ENCODE results near the gene PCNA. TPM values are rescaled to one million over a fixed set of nuclear protein-coding genes. Genes with fewer than 3 reads are reported as not detected.

PCNA gene
- polyA plus RNA-seq (2012; ENCODE audit: insufficient read depth, insufficient read length, low read depth): 74.6 TPM

DNA sequence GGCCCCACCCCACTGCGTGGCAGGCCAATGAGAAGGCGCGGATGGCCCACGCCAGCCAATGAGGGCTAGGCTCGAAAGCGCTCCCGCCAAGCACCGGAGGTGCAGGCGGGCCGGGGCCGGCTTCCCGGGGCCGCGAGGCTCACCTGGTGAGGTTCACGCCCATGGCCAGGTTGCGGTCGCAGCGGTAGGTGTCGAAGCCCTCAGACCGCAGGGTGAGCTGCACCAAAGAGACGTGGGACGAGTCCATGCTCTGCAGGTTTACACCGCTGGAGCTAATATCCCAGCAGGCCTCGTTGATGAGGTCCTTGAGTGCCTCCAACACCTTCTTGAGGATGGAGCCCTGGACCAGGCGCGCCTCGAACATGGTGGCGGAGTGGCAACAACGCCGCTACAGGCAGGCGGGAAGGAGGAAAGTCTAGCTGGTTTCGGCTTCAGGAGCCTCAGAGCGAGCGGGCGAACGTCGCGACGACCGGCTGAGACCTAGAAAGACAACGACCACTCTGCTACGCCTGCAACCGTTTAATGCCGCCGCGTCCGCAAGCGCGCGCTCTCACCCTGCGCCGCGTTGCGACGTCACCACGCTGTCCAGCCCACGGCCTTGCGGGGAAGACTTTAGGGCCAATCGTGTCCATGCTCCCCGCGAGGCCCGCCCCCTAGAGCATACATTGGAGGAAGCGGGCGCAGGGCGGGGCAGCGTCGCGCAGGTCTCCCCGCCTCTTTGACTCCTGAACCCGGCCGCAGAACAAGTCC, at the start of gene PCNA:
Gene PCNA, minus strand, starts transcription at position 524 of the 750 bp plus-strand sequence. Its CDS starts 160 bp downstream, at position 364.
- Histone ChIP-seq H3K4me1 (peaks cover 3% of the 10 kb centered on the region; the same call in 1 of the 2 replicates), H3K27me3 (no peaks in the 10 kb centered on the region), H3K9me3 (no peaks in the 10 kb centered on the region), H3K36me3 (peaks cover 45% of the 10 kb centered on the region), H3K4me3 (ENCODE audit: low read depth, low read length) (peak within 1 kb of the TSS; percentile 93)
- peak; percentile 98 for DNase-seq
- TF ChIP-seq, protein P1, sequence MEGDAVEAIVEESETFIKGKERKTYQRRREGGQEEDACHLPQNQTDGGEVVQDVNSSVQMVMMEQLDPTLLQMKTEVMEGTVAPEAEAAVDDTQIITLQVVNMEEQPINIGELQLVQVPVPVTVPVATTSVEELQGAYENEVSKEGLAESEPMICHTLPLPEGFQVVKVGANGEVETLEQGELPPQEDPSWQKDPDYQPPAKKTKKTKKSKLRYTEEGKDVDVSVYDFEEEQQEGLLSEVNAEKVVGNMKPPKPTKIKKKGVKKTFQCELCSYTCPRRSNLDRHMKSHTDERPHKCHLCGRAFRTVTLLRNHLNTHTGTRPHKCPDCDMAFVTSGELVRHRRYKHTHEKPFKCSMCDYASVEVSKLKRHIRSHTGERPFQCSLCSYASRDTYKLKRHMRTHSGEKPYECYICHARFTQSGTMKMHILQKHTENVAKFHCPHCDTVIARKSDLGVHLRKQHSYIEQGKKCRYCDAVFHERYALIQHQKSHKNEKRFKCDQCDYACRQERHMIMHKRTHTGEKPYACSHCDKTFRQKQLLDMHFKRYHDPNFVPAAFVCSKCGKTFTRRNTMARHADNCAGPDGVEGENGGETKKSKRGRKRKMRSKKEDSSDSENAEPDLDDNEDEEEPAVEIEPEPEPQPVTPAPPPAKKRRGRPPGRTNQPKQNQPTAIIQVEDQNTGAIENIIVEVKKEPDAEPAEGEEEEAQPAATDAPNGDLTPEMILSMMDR (IDR thresholded peaks at IDR 0.05; ENCODE audit: low read depth, low read length): no peak

DNA sequence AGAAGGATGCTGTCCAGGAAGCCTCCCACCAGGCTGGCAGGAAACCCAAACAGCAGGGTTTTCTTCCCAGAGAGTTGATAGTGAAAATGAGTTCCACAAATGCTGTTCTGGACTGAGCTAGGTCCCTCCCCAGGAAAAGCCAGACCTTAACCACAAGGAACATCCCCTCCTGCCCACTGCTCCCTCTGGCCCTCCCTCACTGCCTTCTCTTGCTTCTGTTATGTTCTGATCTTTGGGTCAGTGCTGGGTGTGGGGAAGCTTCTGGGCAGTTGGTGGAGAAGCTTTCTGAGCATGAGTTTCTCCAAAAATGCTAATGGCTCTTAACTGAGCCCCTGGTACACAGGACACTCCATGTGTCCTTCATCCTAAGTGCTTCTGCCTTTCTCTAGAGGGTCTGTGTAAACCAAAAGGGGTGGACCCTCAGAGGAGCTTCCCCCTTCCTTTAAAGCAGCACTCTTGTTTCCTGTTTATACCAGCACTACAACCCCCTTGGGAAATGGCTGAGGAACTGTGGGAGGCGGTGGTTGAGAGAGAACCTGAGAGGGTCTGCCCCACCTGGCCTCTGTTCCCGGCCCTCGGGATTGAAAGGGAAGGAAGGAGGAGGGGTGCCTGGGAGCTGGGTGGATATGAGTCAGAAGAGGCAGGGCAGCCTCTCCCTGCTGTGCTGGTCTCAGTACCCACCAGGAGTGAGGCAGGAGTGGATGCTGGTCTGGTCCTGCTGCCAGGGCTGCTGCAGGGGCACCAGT, 49.1 kb upstream of the PCNA start:
- H3K9me3 ChIP-seq: no peaks in the 10 kb centered on the region
- no peaks in the 10 kb centered on the region; the same call in 1 of the 2 replicates for H3K36me3 ChIP-seq
- TF ChIP-seq, protein P1 (IDR thresholded peaks at IDR 0.05; ENCODE audit: low read depth, low read length): no peak
- peaks cover 20% of the 10 kb centered on the region for H3K4me1 ChIP-seq
- no peak for DNase-seq
- no peak overlapping the region for H3K4me3 ChIP-seq (ENCODE audit: low read depth, low read length)
- H3K27me3 ChIP-seq: no peaks in the 10 kb centered on the region

DNA sequence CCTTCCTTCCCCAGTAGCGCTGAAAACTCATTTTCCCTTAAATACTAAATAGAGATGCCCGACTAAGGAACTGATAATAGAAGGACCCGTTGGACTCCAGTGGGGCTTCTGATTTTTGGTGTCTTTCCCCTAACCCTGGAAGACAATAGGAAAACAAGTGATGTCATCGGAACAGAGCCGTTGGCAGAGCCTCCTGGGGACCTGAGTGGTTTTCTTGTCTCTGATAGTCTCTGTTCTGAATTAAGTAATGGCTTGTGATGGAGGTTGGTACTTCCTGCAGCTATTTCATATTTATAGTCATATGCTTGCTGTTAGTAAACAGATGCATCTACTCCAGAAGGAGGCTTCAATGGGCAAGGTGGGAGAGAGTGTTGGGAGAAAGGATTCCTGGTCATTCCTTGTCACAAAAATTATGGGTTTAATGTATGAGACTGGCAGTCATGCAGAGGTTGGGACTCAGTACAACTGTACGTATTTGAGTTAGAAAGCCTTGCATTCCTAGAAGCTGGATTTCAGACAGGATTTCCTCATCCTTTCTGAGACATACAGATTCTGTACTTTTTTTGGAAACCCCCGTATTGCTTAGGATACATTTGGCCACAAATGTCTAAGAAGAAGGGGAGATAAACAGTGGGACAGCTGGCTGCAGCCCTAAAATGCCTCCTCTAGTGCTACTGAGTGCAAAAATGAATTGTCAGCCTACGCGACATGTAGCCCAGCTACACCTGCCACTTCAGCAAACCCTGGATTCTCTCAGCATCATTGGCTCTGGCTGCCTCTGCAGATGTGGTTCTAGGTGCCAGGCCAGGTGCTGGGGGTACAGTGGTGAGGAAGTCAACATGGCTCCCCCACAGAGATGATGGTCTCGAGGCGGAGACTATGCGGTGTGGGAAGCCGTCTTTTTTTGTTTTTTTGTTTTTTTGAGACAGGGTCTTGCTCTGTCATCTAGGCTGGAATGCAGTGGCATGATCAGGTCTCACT, 45.2 kb upstream of the PCNA start:
- H3K27me3 ChIP-seq: no peaks in the 10 kb centered on the region
- H3K4me1 ChIP-seq: no peaks in the 10 kb centered on the region; the same call in 1 of the 2 replicates
- H3K9me3 ChIP-seq: no peaks in the 10 kb centered on the region
- no peak overlapping the region for H3K4me3 ChIP-seq (ENCODE audit: low read depth, low read length)
- TF ChIP-seq, protein P1 (IDR thresholded peaks at IDR 0.05; ENCODE audit: low read depth, low read length): no peak
- no peak for DNase-seq
- no peaks in the 10 kb centered on the region for H3K36me3 ChIP-seq

DNA sequence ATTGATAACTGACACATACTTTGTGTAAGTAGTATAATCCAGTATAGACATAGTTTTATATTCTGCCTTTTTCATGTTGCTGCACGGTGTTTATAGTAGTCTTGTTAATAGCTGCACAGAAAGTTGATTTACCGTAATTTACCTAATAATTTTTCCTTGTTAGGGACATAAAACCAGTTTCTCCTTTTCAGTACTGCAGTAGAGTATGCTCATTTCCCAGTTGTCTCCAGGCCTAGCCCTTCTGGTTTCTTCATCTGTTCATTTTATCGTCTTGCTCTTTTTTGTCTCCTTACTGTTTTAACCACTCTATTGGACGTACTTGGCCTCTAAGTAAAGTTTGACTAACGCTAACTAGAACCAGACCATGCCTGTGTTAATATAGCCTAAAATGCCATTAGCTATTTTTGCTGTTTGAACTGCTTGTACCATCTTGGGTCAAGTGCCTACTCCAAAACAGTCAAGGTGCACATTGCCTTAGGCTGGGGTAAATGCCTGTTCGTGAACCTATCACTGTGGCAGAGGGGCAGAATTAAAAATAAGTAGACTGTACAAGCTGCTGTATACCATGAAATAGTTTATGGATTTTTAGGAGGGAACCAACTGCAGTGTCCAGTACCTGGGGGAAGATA, 41.9 kb upstream of the PCNA start:
- H3K4me1 ChIP-seq: no peaks in the 10 kb centered on the region
- no peak for DNase-seq
- no peaks in the 10 kb centered on the region for H3K36me3 ChIP-seq
- no peaks in the 10 kb centered on the region for H3K9me3 ChIP-seq
- H3K27me3 ChIP-seq: no peaks in the 10 kb centered on the region
- no peak overlapping the region for H3K4me3 ChIP-seq (ENCODE audit: low read depth, low read length)
- TF ChIP-seq, protein P1 (IDR thresholded peaks at IDR 0.05; ENCODE audit: low read depth, low read length): no peak

DNA sequence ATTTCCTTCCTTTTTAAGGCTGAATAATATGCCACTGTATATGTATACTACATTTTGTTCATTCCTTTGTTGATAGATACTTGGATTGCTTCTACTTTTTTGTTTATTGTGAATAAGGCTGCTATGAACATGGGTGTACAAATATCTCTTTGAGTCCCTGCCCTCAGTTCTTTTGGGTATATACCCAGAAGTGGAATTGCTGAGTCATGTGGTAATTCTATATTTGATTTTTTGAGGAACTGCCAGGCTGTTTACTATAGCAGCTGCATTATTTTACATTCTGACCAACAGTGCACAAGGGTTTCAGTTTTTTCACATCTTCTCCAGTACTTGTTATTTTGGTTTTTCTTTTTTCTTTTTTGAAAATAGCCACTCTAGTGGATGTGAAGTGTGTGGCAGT, 41.1 kb upstream of the PCNA start:
- Histone ChIP-seq H3K4me1 (no peaks in the 10 kb centered on the region), H3K36me3 (no peaks in the 10 kb centered on the region), H3K27me3 (no peaks in the 10 kb centered on the region), H3K9me3 (no peaks in the 10 kb centered on the region), H3K4me3 (ENCODE audit: low read depth, low read length) (no peak overlapping the region)
- DNase-seq: no peak
- TF ChIP-seq, protein P1 (IDR thresholded peaks at IDR 0.05; ENCODE audit: low read depth, low read length): no peak

Measured in BE2C (cell line).